ENCODE measurements around the gene ANKS1B. TPM values are rescaled to one million over a fixed set of nuclear protein-coding genes. Genes with fewer than 3 reads are reported as not detected.

The ANKS1B gene
- total RNA-seq, 1 donor from 2014 or later = 2.4 TPM

DNA sequence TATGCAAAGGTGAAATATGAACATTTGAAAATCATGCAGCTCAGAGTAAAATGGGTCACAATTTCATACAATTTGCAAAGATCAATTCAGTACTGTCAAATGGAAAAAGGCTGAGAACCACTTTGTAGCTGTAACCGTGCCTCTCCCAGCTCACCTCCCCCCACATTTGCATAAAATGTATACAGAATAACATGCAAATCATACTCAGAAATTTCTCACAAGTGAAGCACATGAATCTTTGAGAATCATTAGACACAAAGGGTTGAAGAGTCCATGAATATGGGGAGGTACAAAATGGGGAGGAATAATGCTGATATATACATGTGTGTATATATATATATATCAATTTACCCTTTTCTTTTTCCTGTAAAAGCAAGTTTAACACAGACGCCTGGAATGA, 1177.5 kb downstream of the ANKS1B start:
- no peak overlapping the region for H3K4me3 Mint-ChIP-seq (ENCODE audit: unreplicated experiment)
- Histone ChIP-seq H3K9ac (ENCODE audit: low read length) (no peak overlapping the region), H3K4me1 (ENCODE audit: insufficient read depth, low read length) (no peaks in the 10 kb centered on the region), H3K79me2 (ENCODE audit: insufficient read depth, low read length) (no peaks in the 10 kb centered on the region), H3K4me3 (ENCODE audit: insufficient read depth, low read depth, low read length) (no peak overlapping the region), H3K27ac (ENCODE audit: low read depth, low read length) (no peak overlapping the region), H2AFZ (ENCODE audit: low read depth, low read length) (no peak overlapping the region), H3K27me3 (ENCODE audit: insufficient read depth, low read length) (no peaks in the 10 kb centered on the region), H3K36me3 (ENCODE audit: insufficient read depth, low read length) (no peaks in the 10 kb centered on the region), H3K4me2 (ENCODE audit: low read length) (no peak overlapping the region), H3K9me3 (ENCODE audit: insufficient read depth, low read depth, low read length) (no peaks in the 10 kb centered on the region), H4K20me1 (ENCODE audit: insufficient read depth, low read length) (no peaks in the 10 kb centered on the region)
- no peaks in the 10 kb centered on the region for H3K36me3 Mint-ChIP-seq (ENCODE audit: low read depth, unreplicated experiment)
- TF ChIP-seq EZH2 (IDR thresholded peaks at IDR 0.05; ENCODE audit: insufficient read depth, low read length) = no peak
- TF ChIP-seq, protein P1, sequence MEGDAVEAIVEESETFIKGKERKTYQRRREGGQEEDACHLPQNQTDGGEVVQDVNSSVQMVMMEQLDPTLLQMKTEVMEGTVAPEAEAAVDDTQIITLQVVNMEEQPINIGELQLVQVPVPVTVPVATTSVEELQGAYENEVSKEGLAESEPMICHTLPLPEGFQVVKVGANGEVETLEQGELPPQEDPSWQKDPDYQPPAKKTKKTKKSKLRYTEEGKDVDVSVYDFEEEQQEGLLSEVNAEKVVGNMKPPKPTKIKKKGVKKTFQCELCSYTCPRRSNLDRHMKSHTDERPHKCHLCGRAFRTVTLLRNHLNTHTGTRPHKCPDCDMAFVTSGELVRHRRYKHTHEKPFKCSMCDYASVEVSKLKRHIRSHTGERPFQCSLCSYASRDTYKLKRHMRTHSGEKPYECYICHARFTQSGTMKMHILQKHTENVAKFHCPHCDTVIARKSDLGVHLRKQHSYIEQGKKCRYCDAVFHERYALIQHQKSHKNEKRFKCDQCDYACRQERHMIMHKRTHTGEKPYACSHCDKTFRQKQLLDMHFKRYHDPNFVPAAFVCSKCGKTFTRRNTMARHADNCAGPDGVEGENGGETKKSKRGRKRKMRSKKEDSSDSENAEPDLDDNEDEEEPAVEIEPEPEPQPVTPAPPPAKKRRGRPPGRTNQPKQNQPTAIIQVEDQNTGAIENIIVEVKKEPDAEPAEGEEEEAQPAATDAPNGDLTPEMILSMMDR (IDR thresholded peaks at IDR 0.05; ENCODE audit: insufficient read depth, low read depth, low read length) = no peak
- FAIRE-seq (no peak), DNase-seq (ENCODE audit: low read depth) (no peak)
- no peaks in the 10 kb centered on the region for H3K27me3 Mint-ChIP-seq (ENCODE audit: low read depth, unreplicated experiment)
- no peak overlapping the region for H3K27ac Mint-ChIP-seq (ENCODE audit: unreplicated experiment)
- H3K4me1 Mint-ChIP-seq (ENCODE audit: low read depth, unreplicated experiment) = no peaks in the 10 kb centered on the region
- H3K9me3 Mint-ChIP-seq (ENCODE audit: unreplicated experiment) = no peaks in the 10 kb centered on the region

DNA sequence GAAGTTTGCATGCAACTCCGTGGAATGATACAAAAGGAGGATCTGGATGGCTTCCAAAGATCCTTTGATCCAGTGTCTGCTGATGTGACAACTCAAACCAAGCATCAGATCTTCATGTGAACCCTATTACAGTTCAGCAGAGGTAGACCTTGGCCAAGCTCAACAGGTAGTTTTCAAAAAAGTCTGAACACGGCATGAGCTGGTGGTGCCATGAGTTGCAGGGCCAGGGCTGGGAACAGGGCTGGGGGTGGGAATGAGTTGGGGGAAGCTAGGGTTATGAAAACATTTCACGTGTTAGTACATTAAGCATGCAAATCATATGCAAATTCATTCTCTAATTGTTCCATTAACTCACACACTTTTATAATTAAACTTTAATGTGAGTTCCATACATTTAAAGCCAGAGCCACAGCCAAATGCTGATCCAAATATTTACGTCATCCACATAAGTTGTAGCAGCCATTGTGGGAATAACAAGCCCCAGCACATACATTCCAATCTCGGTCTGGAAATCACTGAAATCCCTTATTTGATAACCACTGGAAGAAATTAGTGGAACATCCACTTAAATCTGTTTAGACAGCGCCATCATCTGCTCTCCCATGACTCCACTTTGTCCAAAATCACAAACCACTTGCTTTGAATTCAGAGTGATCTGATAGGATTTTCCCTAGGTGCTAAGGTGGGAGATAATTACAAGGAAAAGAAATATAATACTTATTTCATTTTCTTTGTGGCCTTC, 1181.1 kb downstream of the ANKS1B start:
- TF ChIP-seq, protein P1 (IDR thresholded peaks at IDR 0.05; ENCODE audit: insufficient read depth, low read depth, low read length) = no peak
- H3K9me3 Mint-ChIP-seq (ENCODE audit: unreplicated experiment) = no peaks in the 10 kb centered on the region
- Histone ChIP-seq H2AFZ (ENCODE audit: low read depth, low read length) (no peak overlapping the region), H3K79me2 (ENCODE audit: insufficient read depth, low read length) (no peaks in the 10 kb centered on the region), H3K9me3 (ENCODE audit: insufficient read depth, low read depth, low read length) (no peaks in the 10 kb centered on the region), H3K27me3 (ENCODE audit: insufficient read depth, low read length) (no peaks in the 10 kb centered on the region), H3K9ac (ENCODE audit: low read length) (no peak overlapping the region), H3K4me2 (ENCODE audit: low read length) (no peak overlapping the region), H3K4me3 (ENCODE audit: insufficient read depth, low read depth, low read length) (no peak overlapping the region), H3K36me3 (ENCODE audit: insufficient read depth, low read length) (no peaks in the 10 kb centered on the region), H3K27ac (ENCODE audit: low read depth, low read length) (no peak overlapping the region), H3K4me1 (ENCODE audit: insufficient read depth, low read length) (no peaks in the 10 kb centered on the region), H4K20me1 (ENCODE audit: insufficient read depth, low read length) (no peaks in the 10 kb centered on the region)
- FAIRE-seq (no peak), DNase-seq (ENCODE audit: low read depth) (no peak)
- no peaks in the 10 kb centered on the region for H3K36me3 Mint-ChIP-seq (ENCODE audit: low read depth, unreplicated experiment)
- H3K4me3 Mint-ChIP-seq (ENCODE audit: unreplicated experiment) = no peak overlapping the region
- H3K27ac Mint-ChIP-seq (ENCODE audit: unreplicated experiment) = no peak overlapping the region
- no peaks in the 10 kb centered on the region for H3K4me1 Mint-ChIP-seq (ENCODE audit: low read depth, unreplicated experiment)
- no peaks in the 10 kb centered on the region for H3K27me3 Mint-ChIP-seq (ENCODE audit: low read depth, unreplicated experiment)

DNA sequence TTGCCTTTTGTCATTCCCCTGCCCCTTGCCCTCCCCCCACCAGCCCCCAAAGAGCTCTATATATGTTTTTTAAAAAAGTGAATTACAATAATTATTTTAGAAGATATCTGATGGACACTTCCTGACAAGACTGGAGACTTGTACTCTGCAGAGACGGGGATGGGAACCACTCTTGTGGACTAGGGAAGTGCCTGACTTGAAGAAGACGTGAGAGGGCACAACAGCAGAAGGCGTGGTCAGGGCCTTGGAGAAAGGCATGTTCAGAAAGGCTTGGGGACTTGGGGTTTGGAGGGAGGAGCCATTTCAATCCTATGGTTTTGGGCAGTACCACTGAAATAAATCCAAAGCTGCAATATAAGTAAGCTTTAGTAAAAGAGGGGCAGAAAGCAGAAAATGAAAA, 1184.9 kb downstream of the ANKS1B start:
- no peaks in the 10 kb centered on the region for H3K36me3 ChIP-seq (ENCODE audit: insufficient read depth, low read length)
- TF ChIP-seq, protein P1 (IDR thresholded peaks at IDR 0.05; ENCODE audit: insufficient read depth, low read depth, low read length) = no peak
- TF ChIP-seq EZH2 (IDR thresholded peaks at IDR 0.05; ENCODE audit: insufficient read depth, low read length) = no peak
- no peaks in the 10 kb centered on the region for H3K27me3 ChIP-seq (ENCODE audit: insufficient read depth, low read length)
- no peak for FAIRE-seq
- Mint-ChIP-seq H3K9me3 (ENCODE audit: unreplicated experiment) (no peaks in the 10 kb centered on the region), H3K4me1 (ENCODE audit: low read depth, unreplicated experiment) (no peaks in the 10 kb centered on the region), H3K4me3 (ENCODE audit: unreplicated experiment) (no peak overlapping the region), H3K27me3 (ENCODE audit: low read depth, unreplicated experiment) (no peaks in the 10 kb centered on the region), H3K36me3 (ENCODE audit: low read depth, unreplicated experiment) (no peaks in the 10 kb centered on the region), H3K27ac (ENCODE audit: unreplicated experiment) (no peak overlapping the region)
- DNase-seq (ENCODE audit: low read depth) = no peak
- H3K9ac ChIP-seq (ENCODE audit: low read length) = no peak overlapping the region
- no peak overlapping the region for H3K4me2 ChIP-seq (ENCODE audit: low read length)
- no peaks in the 10 kb centered on the region for H4K20me1 ChIP-seq (ENCODE audit: insufficient read depth, low read length)
- H2AFZ ChIP-seq (ENCODE audit: low read depth, low read length) = no peak overlapping the region
- H3K4me1 ChIP-seq (ENCODE audit: insufficient read depth, low read length) = no peaks in the 10 kb centered on the region
- no peak overlapping the region for H3K27ac ChIP-seq (ENCODE audit: low read depth, low read length)
- no peaks in the 10 kb centered on the region for H3K9me3 ChIP-seq (ENCODE audit: insufficient read depth, low read depth, low read length)
- no peak overlapping the region for H3K4me3 ChIP-seq (ENCODE audit: insufficient read depth, low read depth, low read length)
- H3K79me2 ChIP-seq (ENCODE audit: insufficient read depth, low read length) = no peaks in the 10 kb centered on the region
